Measurements from ENCODE around the gene GAD2.
"Not testable (repeated sequence)": the region's sequence is repeated elsewhere in the genome, so short reads cannot be mapped to it uniquely, and the experiment has no call there.

The GAD2 gene

DNA sequence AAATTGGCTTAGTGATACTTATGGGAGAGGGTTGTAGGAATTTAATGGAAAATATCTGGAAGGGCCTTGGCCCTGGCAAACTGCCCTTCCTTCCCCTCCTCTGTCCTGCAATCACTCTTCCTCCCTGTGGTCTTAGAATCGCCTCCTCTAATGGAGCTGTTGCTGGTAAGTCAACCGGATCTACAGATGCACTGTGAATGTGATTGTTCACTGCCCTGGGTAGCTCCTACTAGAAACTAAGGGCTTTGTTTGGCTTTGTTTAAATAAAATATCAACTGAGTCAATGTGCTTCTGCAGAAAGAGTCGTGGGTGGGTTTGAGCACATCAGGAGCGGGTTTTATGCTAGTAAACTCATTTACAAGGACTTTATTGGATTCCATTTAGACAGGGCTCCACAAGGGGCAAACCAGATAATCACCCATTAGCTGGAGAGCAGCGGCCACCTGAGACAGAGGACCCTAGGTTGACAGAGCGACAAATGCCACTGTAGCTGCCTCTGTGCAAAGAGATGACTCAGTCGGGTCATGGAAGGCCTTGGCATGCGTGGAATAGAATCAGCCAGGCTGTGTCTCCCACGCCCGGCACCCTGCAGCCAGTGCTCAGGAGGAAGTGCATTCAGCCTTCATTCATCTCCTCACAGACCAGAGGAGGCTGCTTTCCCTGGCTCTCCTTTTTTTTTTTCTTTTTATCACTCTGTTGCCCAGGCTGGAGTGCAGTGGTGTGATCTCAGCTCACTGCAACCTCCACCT, 97.9 kb downstream of the GAD2 start:
- FAIRE-seq (no peak), DNase-seq (ENCODE audit: low spot score) (no peak)

DNA sequence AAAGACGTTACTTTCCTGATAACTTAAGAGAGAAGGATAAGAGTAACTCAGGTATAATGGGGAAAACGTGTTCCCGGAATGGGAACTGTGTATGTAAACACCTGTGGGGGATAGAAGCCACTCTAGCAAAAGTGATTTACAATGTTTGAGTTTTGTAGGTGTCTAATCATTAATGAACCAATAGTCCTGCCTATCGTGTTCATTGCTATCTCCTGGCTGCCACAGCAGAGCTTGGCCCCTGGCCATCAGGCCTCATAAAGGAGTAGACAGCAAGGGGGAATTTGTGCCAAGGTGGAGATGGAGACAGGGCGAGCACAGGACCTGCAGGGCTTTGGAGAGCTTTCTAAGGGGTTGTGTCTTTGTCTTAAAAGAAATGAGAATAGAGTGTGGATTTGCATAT, 102.1 kb downstream of the GAD2 start:
- DNase-seq (ENCODE audit: low spot score) (no peak), FAIRE-seq (no peak)

DNA sequence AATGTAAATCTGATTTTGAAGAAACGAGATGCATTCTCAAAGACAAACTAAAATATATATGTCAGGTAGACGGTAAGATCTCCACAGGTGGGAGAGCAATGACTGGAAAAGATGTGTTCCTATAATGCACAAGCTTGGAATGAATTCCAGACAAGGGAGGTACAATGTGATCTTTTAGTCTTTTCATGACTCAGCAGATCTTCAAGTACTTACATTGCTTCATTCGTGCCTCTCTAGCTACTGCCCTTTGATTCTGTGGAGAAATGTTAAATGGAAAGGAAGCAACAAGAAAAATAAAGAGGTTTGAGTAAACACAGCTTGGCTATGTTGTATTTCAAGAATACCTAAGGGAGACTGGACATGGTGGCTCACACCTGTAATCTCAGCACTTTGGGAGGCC, 106.6 kb downstream of the GAD2 start:
- FAIRE-seq = no peak
- DNase-seq (ENCODE audit: low spot score) = no peak

DNA sequence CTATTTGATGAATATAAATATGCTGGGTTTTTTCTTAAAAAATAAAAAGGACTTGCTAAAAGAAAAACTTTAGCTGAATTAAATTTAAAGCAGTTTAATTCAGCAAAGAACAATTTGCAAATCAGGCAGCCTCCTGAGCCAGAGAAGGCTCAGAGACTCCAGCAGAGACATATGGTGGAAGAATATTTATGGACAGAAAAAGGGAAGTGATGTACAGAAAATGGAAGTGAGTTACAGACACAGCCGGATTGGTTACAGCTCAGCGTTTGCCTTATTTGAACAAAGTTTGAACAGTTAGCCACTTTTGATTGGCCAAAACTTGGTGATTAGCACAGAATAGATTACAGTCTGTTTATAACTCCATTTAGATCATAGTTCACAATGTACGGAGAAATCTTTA, 110.3 kb downstream of the GAD2 start:
- DNase-seq (ENCODE audit: low spot score) (no peak), FAIRE-seq (no peak)

DNA sequence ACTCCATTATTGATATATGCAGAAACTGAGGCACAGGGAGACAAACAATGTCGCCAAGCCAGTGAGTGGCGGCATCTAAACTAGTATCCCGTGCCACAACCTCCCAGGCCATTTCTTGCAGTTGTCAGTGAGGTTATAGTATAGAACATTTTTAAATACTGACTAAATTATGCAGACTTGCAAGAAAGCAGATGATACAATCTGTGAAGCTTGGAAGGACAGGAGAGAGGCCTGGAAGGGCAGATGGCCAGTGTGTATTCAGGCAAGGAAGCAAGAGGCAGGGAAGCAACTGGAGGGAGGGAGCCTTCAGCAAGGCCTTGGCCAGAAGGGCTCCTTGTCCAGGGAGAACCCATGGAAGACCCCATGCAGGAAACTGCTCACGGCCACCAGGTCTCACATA, 111.2 kb downstream of the GAD2 start:
- DNase-seq (ENCODE audit: low spot score) (no peak), FAIRE-seq (no peak)

DNA sequence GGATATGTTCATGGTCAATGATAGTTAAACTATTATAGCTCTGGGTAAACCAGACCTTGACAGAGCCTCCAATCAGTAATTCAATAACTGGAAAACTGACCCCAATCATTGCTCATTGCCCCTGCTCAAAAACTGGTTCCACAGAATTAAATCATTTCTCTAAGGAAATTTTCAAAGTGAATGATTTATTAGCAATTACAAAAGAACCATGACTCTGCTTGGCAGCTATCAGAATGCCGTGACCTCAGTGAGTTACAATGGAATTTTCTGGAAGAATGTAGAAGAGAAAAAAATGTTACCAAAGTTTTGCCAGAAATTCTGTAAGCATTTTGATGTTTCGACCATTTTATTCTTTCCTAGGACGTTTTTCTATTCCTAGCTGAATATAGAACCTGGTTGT, 114.8 kb downstream of the GAD2 start:
- no peak for FAIRE-seq
- no peak for DNase-seq (ENCODE audit: low spot score)

DNA sequence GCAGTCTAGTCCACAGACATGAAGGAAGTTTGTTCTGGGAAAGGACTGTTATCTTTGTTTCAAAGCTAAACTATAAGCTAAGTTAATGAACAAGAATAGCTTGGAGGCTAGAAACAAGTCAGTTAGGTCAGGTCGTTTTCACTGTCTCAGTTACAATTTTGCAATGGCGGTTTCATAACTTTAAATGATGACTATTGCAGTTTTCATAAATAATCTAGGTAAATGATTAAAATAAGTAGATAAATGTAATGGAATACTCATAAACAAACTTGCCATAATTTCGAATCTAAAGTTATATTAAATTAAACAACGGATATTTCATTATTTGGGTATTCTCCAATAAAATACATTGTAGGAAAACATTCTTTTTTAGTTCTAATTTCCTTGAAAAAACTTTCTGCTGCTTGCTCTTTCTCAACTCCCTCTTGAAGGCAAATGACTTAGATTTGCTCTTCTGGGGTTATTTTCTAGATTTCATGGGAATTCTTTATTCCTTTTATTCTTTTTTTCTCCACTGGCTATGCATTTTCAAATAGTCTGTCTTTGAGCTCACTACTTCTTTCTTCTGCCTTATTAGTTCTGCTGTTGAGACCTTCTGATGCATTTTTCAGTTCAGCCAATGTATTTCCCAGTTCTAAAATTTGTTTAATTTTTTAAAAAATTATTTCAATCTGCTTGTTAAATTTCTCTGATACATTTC, 117.8 kb downstream of the GAD2 start:
- no peak for FAIRE-seq

DNA sequence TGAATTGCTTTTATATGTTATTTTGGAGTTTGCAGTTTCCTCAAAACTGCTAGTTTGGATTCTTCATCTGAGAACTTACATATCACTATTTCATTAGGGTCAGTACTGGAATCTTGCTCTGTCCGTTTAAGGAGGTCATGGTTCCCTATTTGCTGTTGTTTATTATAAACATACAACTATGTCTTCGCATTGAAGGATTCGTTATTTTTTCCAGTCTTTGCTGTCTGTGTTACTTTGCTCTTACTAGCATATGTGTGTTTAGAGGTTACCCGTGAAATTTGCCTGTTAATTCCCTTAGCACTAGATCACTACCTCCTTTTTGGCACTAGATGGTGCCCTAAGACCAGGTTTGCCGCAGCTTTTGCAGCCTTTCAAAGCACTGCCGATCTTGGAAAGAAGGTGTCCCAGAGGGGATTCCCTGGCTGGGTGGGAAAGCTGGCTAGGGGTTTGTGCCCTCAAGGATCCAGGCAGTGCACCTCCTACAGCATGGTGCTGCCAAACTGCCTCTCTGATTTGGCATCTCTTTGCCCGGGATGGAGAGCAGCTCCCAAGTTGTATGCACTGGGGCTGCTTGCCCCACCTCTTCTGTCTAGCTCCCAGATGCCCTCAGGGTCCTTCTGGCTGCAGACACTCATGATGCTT, 118.5 kb downstream of the GAD2 start:
- peak; percentile 56 for FAIRE-seq
- peak; percentile 64 for DNase-seq (ENCODE audit: low spot score)

More for the DNA sequence above, 117.8 kb downstream of the GAD2 start:
- DNase-seq (ENCODE audit: low spot score) = no peak

DNA sequence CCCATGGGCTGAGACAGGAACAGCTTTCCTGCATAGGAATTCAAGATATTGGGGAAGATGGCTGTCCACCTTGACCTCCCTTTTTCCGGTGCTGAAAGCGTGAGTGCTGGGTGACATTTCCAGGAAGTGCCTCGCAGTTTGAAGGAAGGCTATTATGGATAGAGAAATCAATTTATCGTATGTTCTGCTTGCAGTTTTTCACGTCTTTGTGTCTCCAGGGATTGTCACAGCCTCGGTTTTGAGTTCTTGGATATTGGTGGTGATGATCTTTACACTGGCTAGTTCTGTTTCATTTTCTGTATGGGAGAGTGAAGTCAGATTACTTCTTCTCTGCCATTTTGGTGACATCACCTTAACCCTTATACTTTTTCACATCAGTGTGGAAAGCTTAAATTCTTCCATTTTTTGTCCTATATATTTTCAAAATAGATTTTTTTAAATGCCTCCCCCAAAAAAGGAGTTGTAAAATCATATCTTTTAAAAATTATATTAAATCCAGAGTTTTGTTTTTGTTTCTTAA, 119.1 kb downstream of the GAD2 start:
- FAIRE-seq (no peak), DNase-seq (ENCODE audit: low spot score) (no peak)

DNA sequence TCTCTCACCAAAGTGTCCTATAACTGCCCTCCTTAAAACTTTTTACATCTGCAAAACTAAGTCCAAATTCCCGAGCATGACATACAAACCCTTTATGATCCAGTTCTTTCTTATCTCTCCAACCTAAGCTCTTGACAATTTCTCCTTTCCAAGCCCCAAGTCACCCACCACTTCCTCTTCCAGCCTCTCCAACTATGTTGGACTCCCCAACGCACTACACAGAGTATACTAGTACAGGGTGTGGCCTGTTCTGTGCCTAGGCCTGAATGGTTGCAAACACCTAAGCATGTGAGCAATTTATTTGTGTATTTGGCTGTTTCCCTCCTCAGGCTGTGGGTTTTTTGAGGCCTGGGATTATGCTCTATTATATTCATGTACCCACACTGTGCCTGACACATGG, 120.4 kb downstream of the GAD2 start:
- FAIRE-seq (no peak), DNase-seq (ENCODE audit: low spot score) (no peak)

DNA sequence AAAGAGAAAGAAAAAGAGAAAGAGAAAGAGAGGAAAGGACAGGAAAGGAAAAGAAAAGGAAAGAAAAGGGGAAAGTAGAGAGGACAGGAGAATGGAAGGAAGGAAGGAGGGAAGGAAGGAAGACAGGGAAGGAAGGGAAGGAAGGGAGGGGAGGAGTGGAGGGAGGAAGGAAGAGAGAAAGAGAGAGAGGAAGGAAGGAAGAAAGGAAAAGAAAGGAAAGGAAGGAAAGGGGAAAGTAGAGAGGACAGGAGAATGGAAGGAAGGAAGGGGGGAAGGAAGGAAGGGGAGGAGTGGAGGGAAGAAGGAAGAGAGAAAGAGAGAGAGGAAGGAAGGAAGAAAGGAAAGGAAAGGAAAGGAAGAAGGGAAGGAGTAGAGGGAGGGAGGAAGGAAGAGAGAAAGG, 125.1 kb downstream of the GAD2 start:
- FAIRE-seq (no peak), DNase-seq (ENCODE audit: low spot score) (no peak)

DNA sequence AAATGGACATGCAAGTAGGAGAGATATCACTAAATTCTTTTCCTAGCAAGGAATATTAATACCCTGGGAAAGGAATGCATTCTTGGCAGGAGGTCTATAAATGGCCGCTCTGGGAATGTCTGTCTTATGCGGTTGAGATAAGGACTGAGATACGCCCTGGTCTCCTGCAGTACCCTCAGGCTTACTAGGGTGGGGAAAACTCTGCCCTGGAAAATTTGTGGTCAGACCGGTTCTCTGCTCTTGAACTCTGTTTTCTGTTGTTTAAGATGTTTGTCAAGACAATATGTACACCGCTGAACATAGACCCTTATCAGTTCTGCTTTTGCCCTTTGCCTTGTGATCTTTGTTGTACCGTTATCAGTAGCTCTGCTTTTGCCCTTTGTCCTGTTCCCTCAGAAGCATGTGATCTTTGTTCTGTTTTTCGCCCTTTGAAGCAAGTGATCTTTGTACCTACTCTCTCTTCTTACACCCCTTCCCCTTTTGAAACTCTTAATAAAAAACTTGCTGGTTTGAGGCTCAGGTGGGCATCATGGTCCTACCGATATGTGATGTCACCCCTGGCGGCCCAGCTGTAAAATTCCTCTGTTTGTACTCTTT, 132.3 kb downstream of the GAD2 start:
- not testable (repeated sequence) for DNase-seq (ENCODE audit: low spot score); FAIRE-seq

Measured in RCC 7860 (cell line).